DOHH2 (cell line): Measurements from ENCODE around the gene MACROD2.

Experiments
- H3F3A ChIP-seq: fragments of 200-600 bp; sonication (generic), shearing (Covaris generic); 2 replicates; pipeline ENCODE4 v1.6.0; 2016; ENCODE audit warnings: antibody characterized with exemption, mild to moderate bottlenecking; ENCODE audit not compliant: control insufficient read depth, insufficient read depth
- H3K27ac ChIP-seq: fragments of 200-600 bp; sonication (generic); 2 replicates; pipeline ENCODE4 v1.5.1; 2014; ENCODE audit warnings: low read depth, mild to moderate bottlenecking, low read length, moderate library complexity
- H3K27me3 ChIP-seq: fragments of 200-600 bp; sonication (generic); 2 replicates; pipeline ENCODE4 v1.6.1; 2014; ENCODE audit warnings: mild to moderate bottlenecking, low read length, mixed read lengths; ENCODE audit not compliant: control insufficient read depth
- H3K36me3 ChIP-seq: fragments of 200-600 bp; sonication (generic); 2 replicates; pipeline ENCODE4 v1.6.1; 2014; ENCODE audit warnings: mild to moderate bottlenecking, low read length, moderate library complexity, mixed read lengths; ENCODE audit not compliant: control insufficient read depth
- H3K4me1 ChIP-seq: fragments of 200-600 bp; sonication (generic); 2 replicates; pipeline ENCODE4 v1.6.1; 2014; ENCODE audit warnings: mild to moderate bottlenecking, low read length, mixed read lengths; ENCODE audit not compliant: control insufficient read depth
- H3K4me2 ChIP-seq: fragments of 200-600 bp; sonication (generic); 2 replicates; pipeline ENCODE4 v1.6.0; 2014; ENCODE audit warnings: mild to moderate bottlenecking, low read length, moderate library complexity
- H3K4me3 ChIP-seq: fragments of 200-600 bp; sonication (generic); 2 replicates; pipeline ENCODE4 v1.5.1; 2014; ENCODE audit warnings: mild to moderate bottlenecking, low read length, mixed read lengths
- H3K79me2 ChIP-seq: fragments of 200-600 bp; sonication (generic); 2 replicates; pipeline ENCODE4 v1.6.1; 2014; ENCODE audit warnings: mild to moderate bottlenecking, low read length, mixed read lengths; ENCODE audit not compliant: control insufficient read depth
- H3K9me2 ChIP-seq: fragments of 200-600 bp; sonication (generic); replicated peaks from 2 replicates; pipeline ENCODE4 v1.6.1; 2014; ENCODE audit warnings: mild to moderate bottlenecking, low read length, mixed read lengths; ENCODE audit not compliant: control insufficient read depth
- H3K9me3 ChIP-seq: fragments of 200-600 bp; sonication (generic); 2 replicates; pipeline ENCODE4 v1.6.1; 2014; ENCODE audit warnings: antibody characterized with exemption, low read length, mixed read lengths; ENCODE audit not compliant: control insufficient read depth, insufficient read depth
- H4K20me1 ChIP-seq: fragments of 200-600 bp; sonication (generic); 2 replicates; pipeline ENCODE4 v1.6.0; 2014; ENCODE audit warnings: low read depth, mild to moderate bottlenecking, antibody characterized with exemption, low read length, moderate library complexity; ENCODE audit not compliant: control insufficient read depth, insufficient read depth
- EZH2phosphoT487 ChIP-seq: fragments of 200-600 bp; sonication (generic); IDR thresholded peaks from 2 replicates; pipeline ENCODE4 v1.6.1; 2017; ENCODE audit warnings: borderline replicate concordance, mild to moderate bottlenecking, antibody characterized with exemption, low read length, moderate library complexity, mixed read lengths
- TF ChIP-seq, protein P1 (sequence below): fragments of 200-600 bp; sonication (generic); IDR thresholded peaks from one replicate; pipeline ENCODE4 v1.5.1; 2014; ENCODE audit warnings: antibody characterized with exemption, mild to moderate bottlenecking, low read depth, low read length; ENCODE audit not compliant: poor library complexity, severe bottlenecking

Gene MACROD2

DNA sequence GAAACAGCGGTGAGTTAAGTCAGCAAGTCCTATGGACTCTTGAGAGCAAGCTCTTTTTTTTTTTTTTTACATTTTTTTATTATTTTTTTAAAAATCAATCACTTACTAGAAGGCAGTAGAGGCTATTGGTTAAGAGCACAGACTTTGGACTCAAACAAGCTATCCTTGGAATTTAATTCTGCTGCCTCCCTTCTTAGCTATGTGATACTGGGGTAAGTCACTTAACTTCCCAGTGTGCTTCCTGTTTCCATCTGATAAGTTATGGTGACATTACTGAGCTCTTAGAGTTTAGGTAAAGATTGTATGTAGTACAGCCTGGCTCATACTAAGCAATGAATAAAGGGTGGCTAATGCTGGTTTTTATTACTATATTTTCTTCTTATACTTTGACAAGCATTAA is 1112.6 kb downstream of the MACROD2 start:
- Histone ChIP-seq H3K9me3 (peaks cover 5% of the 10 kb centered on the region; the same call in 1 of the 2 replicates), H3K4me1 (peaks cover 4% of the 10 kb centered on the region), H4K20me1 (no peaks in the 10 kb centered on the region), H3K27me3 (no peaks in the 10 kb centered on the region), H3F3A (no peaks in the 10 kb centered on the region), H3K27ac (no peak overlapping the region), H3K4me2 (no peak overlapping the region), H3K36me3 (no peaks in the 10 kb centered on the region), H3K79me2 (no peaks in the 10 kb centered on the region), H3K9me2 (no peaks in the 10 kb centered on the region; the same call in 1 of the 2 replicates), H3K4me3 (no peak overlapping the region)
- no peak for TF ChIP-seq EZH2phosphoT487

DNA sequence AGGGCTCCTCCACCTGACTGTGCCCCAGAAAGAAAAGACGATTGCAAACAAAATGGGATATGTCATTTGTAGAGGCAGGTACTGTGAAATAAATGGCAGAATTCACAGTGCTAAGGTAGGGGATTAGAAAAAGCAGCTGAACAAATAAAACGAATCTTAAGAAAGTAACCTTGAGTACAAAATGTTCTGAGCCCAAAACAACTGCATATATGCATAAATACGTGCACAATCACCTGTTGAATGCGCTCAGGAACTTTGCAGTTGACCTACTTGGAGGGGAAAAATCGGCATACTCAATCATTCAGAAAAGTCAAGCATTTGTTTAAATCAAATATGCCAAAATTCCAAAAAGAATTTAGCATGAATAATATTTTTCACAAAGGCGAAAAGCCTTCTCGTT is 1114.2 kb downstream of the MACROD2 start:
- Histone ChIP-seq H3K36me3 (no peaks in the 10 kb centered on the region), H3K9me3 (peaks cover 5% of the 10 kb centered on the region; the same call in 1 of the 2 replicates), H3K79me2 (no peaks in the 10 kb centered on the region), H3K27me3 (no peaks in the 10 kb centered on the region), H3K27ac (no peak overlapping the region), H3K4me1 (peaks cover 4% of the 10 kb centered on the region), H3K4me2 (no peak overlapping the region), H3K9me2 (no peaks in the 10 kb centered on the region; the same call in 1 of the 2 replicates), H3K4me3 (no peak overlapping the region), H3F3A (no peaks in the 10 kb centered on the region), H4K20me1 (no peaks in the 10 kb centered on the region)
- TF ChIP-seq, protein P1, sequence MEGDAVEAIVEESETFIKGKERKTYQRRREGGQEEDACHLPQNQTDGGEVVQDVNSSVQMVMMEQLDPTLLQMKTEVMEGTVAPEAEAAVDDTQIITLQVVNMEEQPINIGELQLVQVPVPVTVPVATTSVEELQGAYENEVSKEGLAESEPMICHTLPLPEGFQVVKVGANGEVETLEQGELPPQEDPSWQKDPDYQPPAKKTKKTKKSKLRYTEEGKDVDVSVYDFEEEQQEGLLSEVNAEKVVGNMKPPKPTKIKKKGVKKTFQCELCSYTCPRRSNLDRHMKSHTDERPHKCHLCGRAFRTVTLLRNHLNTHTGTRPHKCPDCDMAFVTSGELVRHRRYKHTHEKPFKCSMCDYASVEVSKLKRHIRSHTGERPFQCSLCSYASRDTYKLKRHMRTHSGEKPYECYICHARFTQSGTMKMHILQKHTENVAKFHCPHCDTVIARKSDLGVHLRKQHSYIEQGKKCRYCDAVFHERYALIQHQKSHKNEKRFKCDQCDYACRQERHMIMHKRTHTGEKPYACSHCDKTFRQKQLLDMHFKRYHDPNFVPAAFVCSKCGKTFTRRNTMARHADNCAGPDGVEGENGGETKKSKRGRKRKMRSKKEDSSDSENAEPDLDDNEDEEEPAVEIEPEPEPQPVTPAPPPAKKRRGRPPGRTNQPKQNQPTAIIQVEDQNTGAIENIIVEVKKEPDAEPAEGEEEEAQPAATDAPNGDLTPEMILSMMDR: no peak
- no peak for TF ChIP-seq EZH2phosphoT487

DNA sequence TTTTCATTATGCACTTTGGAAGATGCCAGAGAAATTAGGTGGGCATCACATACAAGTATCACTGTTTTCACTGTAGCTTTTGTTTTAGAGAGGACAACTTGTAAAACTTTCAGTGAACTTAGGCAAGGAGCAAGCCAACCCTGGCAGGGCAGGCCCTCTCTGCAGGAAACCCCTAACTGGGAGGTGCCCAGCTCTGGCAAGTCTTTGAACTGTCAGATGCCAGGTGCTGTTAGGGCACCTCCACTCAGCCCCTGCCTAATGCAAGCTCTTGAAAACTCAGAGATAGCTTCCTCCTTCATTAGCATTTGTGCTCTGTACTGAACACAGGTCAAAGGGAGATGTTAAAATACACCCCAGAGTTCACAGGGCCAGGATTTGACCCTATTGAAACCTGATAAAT is 1116.3 kb downstream of the MACROD2 start:
- Histone ChIP-seq H3K9me3 (peaks cover 5% of the 10 kb centered on the region; the same call in 1 of the 2 replicates), H3K4me2 (no peak overlapping the region), H3K27me3 (no peaks in the 10 kb centered on the region), H3K27ac (no peak overlapping the region), H3K9me2 (no peaks in the 10 kb centered on the region; the same call in 1 of the 2 replicates), H3K36me3 (no peaks in the 10 kb centered on the region), H4K20me1 (no peaks in the 10 kb centered on the region), H3K4me3 (no peak overlapping the region), H3K79me2 (no peaks in the 10 kb centered on the region), H3F3A (no peaks in the 10 kb centered on the region), H3K4me1 (no peaks in the 10 kb centered on the region)
- TF ChIP-seq, protein P1: no peak
- no peak for TF ChIP-seq EZH2phosphoT487

DNA sequence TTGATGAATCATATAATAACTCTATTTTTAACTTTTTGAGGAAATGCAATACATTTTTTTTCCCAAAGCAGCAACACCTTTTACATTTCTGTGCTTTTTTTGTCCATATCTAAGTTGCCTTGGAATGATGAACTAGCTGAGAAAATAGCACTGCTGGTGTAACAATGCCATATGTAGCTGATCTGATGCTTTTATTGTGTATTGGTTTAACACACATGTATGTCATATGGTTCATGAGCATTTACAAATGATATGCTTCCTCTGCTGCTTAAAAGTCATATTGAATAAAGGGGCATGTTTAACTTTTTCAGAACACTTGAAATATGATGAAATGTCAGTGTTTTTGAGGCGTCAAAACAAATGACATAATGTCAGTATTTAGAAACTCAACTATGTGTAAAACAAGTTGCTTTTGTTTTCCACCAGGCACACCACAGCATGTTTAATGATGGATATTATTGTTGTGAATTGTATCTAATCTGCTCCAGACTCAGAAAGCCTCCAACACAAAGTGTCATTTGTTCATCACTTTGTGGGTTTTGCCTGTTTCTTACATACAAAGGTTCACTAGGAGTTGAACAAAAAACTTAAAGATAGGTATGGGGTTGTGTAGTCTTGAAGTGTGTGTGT is 1117.9 kb downstream of the MACROD2 start:
- H3K9me3 ChIP-seq: no peaks in the 10 kb centered on the region
- H3K27ac ChIP-seq: no peak overlapping the region
- H3K4me1 ChIP-seq: no peaks in the 10 kb centered on the region
- TF ChIP-seq EZH2phosphoT487: no peak
- TF ChIP-seq, protein P1: no peak
- no peaks in the 10 kb centered on the region for H3K27me3 ChIP-seq
- no peaks in the 10 kb centered on the region for H4K20me1 ChIP-seq
- H3K4me2 ChIP-seq: no peak overlapping the region
- no peak overlapping the region for H3K4me3 ChIP-seq
- H3F3A ChIP-seq: no peaks in the 10 kb centered on the region
- no peaks in the 10 kb centered on the region for H3K36me3 ChIP-seq
- H3K9me2 ChIP-seq: no peaks in the 10 kb centered on the region; the same call in 1 of the 2 replicates
- H3K79me2 ChIP-seq: no peaks in the 10 kb centered on the region
